Measurements from ENCODE around the gene LRPAP1.

The LRPAP1 gene

GRCh38 chr4:3522651-3523050, 9.6 kb downstream of the LRPAP1 start:
- Histone ChIP-seq H3K79me2 (ENCODE audit: insufficient read depth, low read length) (peaks cover 34% of the 10 kb centered on the region), H3K4me2 (ENCODE audit: low read depth, low read length, poor library complexity, severe bottlenecking) (no peak overlapping the region), H3K36me3 (ENCODE audit: insufficient read depth, low read length) (peaks cover 72% of the 10 kb centered on the region; the same call in 1 of the 2 replicates), H3K9ac (ENCODE audit: low read depth, low read length, poor library complexity, severe bottlenecking) (no peak overlapping the region), H3F3A (ENCODE audit: low read depth) (no peaks in the 10 kb centered on the region), H3K9me2 (replicated peaks; ENCODE audit: low read depth, low read length) (no peaks in the 10 kb centered on the region), H3K4me3 (ENCODE audit: low read length, poor library complexity, severe bottlenecking) (no peak overlapping the region), H3K9me3 (ENCODE audit: insufficient read depth, low read depth, low read length) (no peaks in the 10 kb centered on the region), H4K20me1 (ENCODE audit: insufficient read depth, low read length, poor library complexity, severe bottlenecking) (peaks cover 22% of the 10 kb centered on the region), H3K27me3 (ENCODE audit: insufficient read depth, low read length, poor library complexity, severe bottlenecking) (no peaks in the 10 kb centered on the region), H3K4me1 (ENCODE audit: insufficient read depth, low read length, poor library complexity, severe bottlenecking) (peaks cover 14% of the 10 kb centered on the region), H2AFZ (ENCODE audit: low read length) (no peak overlapping the region)
- no peak for TF ChIP-seq CTCF (conservative IDR thresholded peaks at IDR 0.05; ENCODE audit: low read length)
- no peak for TF ChIP-seq EZH2phosphoT487 (IDR thresholded peaks at IDR 0.05; ENCODE audit: borderline replicate concordance)

GRCh38 chr4:3522326-3522640, 9.9 kb downstream of the LRPAP1 start:
- Histone ChIP-seq H2AFZ (ENCODE audit: low read length) (no peak overlapping the region), H3K79me2 (ENCODE audit: insufficient read depth, low read length) (peaks cover 30% of the 10 kb centered on the region)

GRCh38 chr4:3521621-3522325, 10.4 kb downstream of the LRPAP1 start:
- H3K4me3 ChIP-seq (ENCODE audit: low read length, poor library complexity, severe bottlenecking), result no peak overlapping the region
- peaks cover 5% of the 10 kb centered on the region for H3K4me1 ChIP-seq (ENCODE audit: insufficient read depth, low read length, poor library complexity, severe bottlenecking)
- no peak overlapping the region for H2AFZ ChIP-seq (ENCODE audit: low read length)
- H3K9ac ChIP-seq (ENCODE audit: low read depth, low read length, poor library complexity, severe bottlenecking), result no peak overlapping the region
- peaks cover 80% of the 10 kb centered on the region; the same call in 1 of the 2 replicates for H3K36me3 ChIP-seq (ENCODE audit: insufficient read depth, low read length)
- H4K20me1 ChIP-seq (ENCODE audit: insufficient read depth, low read length, poor library complexity, severe bottlenecking), result peaks cover 14% of the 10 kb centered on the region
- H3F3A ChIP-seq (ENCODE audit: low read depth), result no peaks in the 10 kb centered on the region
- H3K79me2 ChIP-seq (ENCODE audit: insufficient read depth, low read length), result peaks cover 25% of the 10 kb centered on the region
- H3K9me2 ChIP-seq (replicated peaks; ENCODE audit: low read depth, low read length), result no peaks in the 10 kb centered on the region
- TF ChIP-seq CTCF (conservative IDR thresholded peaks at IDR 0.05; ENCODE audit: low read length) (no peak), EZH2phosphoT487 (IDR thresholded peaks at IDR 0.05; ENCODE audit: borderline replicate concordance) (no peak)
- no peaks in the 10 kb centered on the region for H3K9me3 ChIP-seq (ENCODE audit: insufficient read depth, low read depth, low read length)
- H3K4me2 ChIP-seq (ENCODE audit: low read depth, low read length, poor library complexity, severe bottlenecking), result no peak overlapping the region
- no peaks in the 10 kb centered on the region for H3K27me3 ChIP-seq (ENCODE audit: insufficient read depth, low read length, poor library complexity, severe bottlenecking)

More at GRCh38 chr4:3522326-3522640, 9.9 kb downstream of the LRPAP1 start:
- no peaks in the 10 kb centered on the region for H3K9me2 ChIP-seq (replicated peaks; ENCODE audit: low read depth, low read length)
- no peak overlapping the region for H3K9ac ChIP-seq (ENCODE audit: low read depth, low read length, poor library complexity, severe bottlenecking)
- H3K4me3 ChIP-seq (ENCODE audit: low read length, poor library complexity, severe bottlenecking), result no peak overlapping the region
- no peaks in the 10 kb centered on the region for H3K27me3 ChIP-seq (ENCODE audit: insufficient read depth, low read length, poor library complexity, severe bottlenecking)
- H3F3A ChIP-seq (ENCODE audit: low read depth), result no peaks in the 10 kb centered on the region
- TF ChIP-seq EZH2phosphoT487 (IDR thresholded peaks at IDR 0.05; ENCODE audit: borderline replicate concordance), result no peak
- no peak for TF ChIP-seq CTCF (conservative IDR thresholded peaks at IDR 0.05; ENCODE audit: low read length)
- no peak overlapping the region for H3K4me2 ChIP-seq (ENCODE audit: low read depth, low read length, poor library complexity, severe bottlenecking)
- no peaks in the 10 kb centered on the region for H3K9me3 ChIP-seq (ENCODE audit: insufficient read depth, low read depth, low read length)
- H3K36me3 ChIP-seq (ENCODE audit: insufficient read depth, low read length), result peaks cover 75% of the 10 kb centered on the region; the same call in 1 of the 2 replicates
- H3K4me1 ChIP-seq (ENCODE audit: insufficient read depth, low read length, poor library complexity, severe bottlenecking), result peaks cover 10% of the 10 kb centered on the region
- H4K20me1 ChIP-seq (ENCODE audit: insufficient read depth, low read length, poor library complexity, severe bottlenecking), result peaks cover 20% of the 10 kb centered on the region
